SK-N-SH treated with all-trans-retinoic acid at 6 μM for 48 hours (cell line): ENCODE results near the gene C1QTNF2.

ENCODE experiments used
- ATAC-seq: fragments of 200-7000 bp; cut with Tn5 transposase; 3 replicates; pipeline ENCODE4 v1.9.1; 2020; ENCODE audit warnings: mild to moderate bottlenecking, moderate library complexity
- ARNTL ChIP-seq: fragments of 450-650 bp; formaldehyde crosslinking; IDR thresholded peaks from 2 replicates; pipeline ENCODE4 v1.5.0; 2020; ENCODE audit warnings: low read depth, mild to moderate bottlenecking, moderate library complexity, borderline replicate concordance
- BACH2 ChIP-seq: fragments of 250-450 bp; sonication (Bioruptor Pico); IDR thresholded peaks from 2 replicates; pipeline ENCODE4 v1.9.0; 2021; ENCODE audit warnings: mild to moderate bottlenecking, borderline replicate concordance
- CREB5 ChIP-seq: fragments of 250-450 bp; sonication (Bioruptor Pico); IDR thresholded peaks from 2 replicates; pipeline ENCODE4 v1.5.1; 2020; ENCODE audit warnings: low read depth, mild to moderate bottlenecking, moderate library complexity
- CSDC2 ChIP-seq: fragments of 250-450 bp; sonication (Bioruptor Pico); IDR thresholded peaks from 2 replicates; pipeline ENCODE4 v1.5.0; 2020; ENCODE audit warnings: mild to moderate bottlenecking, moderate library complexity
- CSRNP3 ChIP-seq: fragments of 250-450 bp; sonication (Bioruptor Pico); IDR thresholded peaks from 2 replicates; pipeline ENCODE4 v1.5.1; 2021; ENCODE audit warnings: mild to moderate bottlenecking, moderate library complexity
- ESRRG ChIP-seq: fragments of 250-450 bp; sonication (Bioruptor Pico); IDR thresholded peaks from 2 replicates; pipeline ENCODE4 v1.6.1; 2021; ENCODE audit warnings: mild to moderate bottlenecking
- GLIS3 ChIP-seq: fragments of 250-450 bp; sonication (Bioruptor Pico); IDR thresholded peaks from 2 replicates; pipeline ENCODE4 v1.5.0; 2020; ENCODE audit warnings: mild to moderate bottlenecking, moderate library complexity
- ISL1 ChIP-seq: fragments of 250-450 bp; sonication (Bioruptor Pico); IDR thresholded peaks from 2 replicates; pipeline ENCODE4 v2.1.2; 2022; ENCODE audit warnings: mild to moderate bottlenecking, moderate library complexity
- OSR1 ChIP-seq: fragments of 250-450 bp; sonication (Bioruptor Pico); IDR thresholded peaks from 2 replicates; pipeline ENCODE4 v1.8.0; 2022; ENCODE audit warnings: moderate library complexity, mild to moderate bottlenecking, inconsistent platforms
- PATZ1 ChIP-seq: fragments of 250-450 bp; sonication (Bioruptor Pico); IDR thresholded peaks from 2 replicates; pipeline ENCODE4 v1.8.0; 2020; ENCODE audit warnings: mild to moderate bottlenecking, moderate library complexity, borderline replicate concordance
- PPARA ChIP-seq: fragments of 250-450 bp; sonication (Bioruptor Pico); IDR thresholded peaks from 2 replicates; pipeline ENCODE4 v1.5.0; 2020; ENCODE audit warnings: mild to moderate bottlenecking, borderline replicate concordance
- RARB ChIP-seq: fragments of 250-450 bp; sonication (Bioruptor Pico); IDR thresholded peaks from 2 replicates; pipeline ENCODE4 v1.8.0; 2021; ENCODE audit warnings: mild to moderate bottlenecking, moderate library complexity
- SNAI2 ChIP-seq: fragments of 250-450 bp; sonication (Bioruptor Pico); IDR thresholded peaks from 2 replicates; pipeline ENCODE4 v1.5.0; 2020; ENCODE audit warnings: mild to moderate bottlenecking, moderate library complexity
- TCF4 ChIP-seq: fragments of 250-450 bp; sonication (Bioruptor Pico); IDR thresholded peaks from 2 replicates; pipeline ENCODE4 v1.8.0; 2021; ENCODE audit warnings: mild to moderate bottlenecking, moderate library complexity, borderline replicate concordance
- ZC3H10 ChIP-seq: fragments of 250-450 bp; sonication (Bioruptor Pico); IDR thresholded peaks from 2 replicates; pipeline ENCODE4 v1.5.1; 2021; ENCODE audit warnings: mild to moderate bottlenecking, moderate library complexity
- ZFP3 ChIP-seq: fragments of 250-450 bp; sonication (Bioruptor Pico); IDR thresholded peaks from 2 replicates; pipeline ENCODE4 v1.5.0; 2020; ENCODE audit warnings: mild to moderate bottlenecking, moderate library complexity
- ZFP30 ChIP-seq: fragments of 450-650 bp; formaldehyde crosslinking; IDR thresholded peaks from 2 replicates; pipeline ENCODE4 v1.5.0; 2022; ENCODE audit warnings: mild to moderate bottlenecking, moderate library complexity
- ZNF565 ChIP-seq: fragments of 450-650 bp; formaldehyde crosslinking; conservative IDR thresholded peaks from 2 replicates; pipeline ENCODE4 v1.5.0; 2020; ENCODE audit warnings: low read depth, mild to moderate bottlenecking, moderate library complexity
- ZNF70 ChIP-seq: fragments of 450-650 bp; formaldehyde crosslinking; IDR thresholded peaks from 2 replicates; pipeline ENCODE4 v1.5.0; 2020; ENCODE audit warnings: mild to moderate bottlenecking, moderate library complexity
- ZNF8 ChIP-seq: fragments of 450-650 bp; formaldehyde crosslinking; IDR thresholded peaks from 2 replicates; pipeline ENCODE4 v1.5.0; 2020; ENCODE audit warnings: mild to moderate bottlenecking, moderate library complexity
- TF ChIP-seq, protein P1 (sequence below): fragments of 250-450 bp; sonication (Bioruptor Pico); IDR thresholded peaks from 2 replicates; pipeline ENCODE4 v1.8.0; 2021; ENCODE audit warnings: low read depth, mild to moderate bottlenecking, moderate library complexity, borderline replicate concordance
- TF ChIP-seq, protein P2 (sequence below): fragments of 250-450 bp; sonication (Bioruptor Pico); IDR thresholded peaks from 2 replicates; pipeline ENCODE4 v1.5.0; 2020; ENCODE audit warnings: mild to moderate bottlenecking, moderate library complexity

C1QTNF2 gene

GRCh38 chr5:160380041-160380440 is 9.6 kb upstream of the C1QTNF2 start:
- TF ChIP-seq CREB5 (CRISPR knock-in tag) = no peak
- no peak for TF ChIP-seq ARNTL
- TF ChIP-seq ZC3H10 (CRISPR knock-in tag) = no peak
- TF ChIP-seq ZNF70 (CRISPR knock-in tag) = no peak
- no peak for TF ChIP-seq ISL1 (CRISPR knock-in tag)
- TF ChIP-seq CSRNP3 = no peak
- no peak for TF ChIP-seq ZFP30 (CRISPR knock-in tag)
- TF ChIP-seq, protein P1, sequence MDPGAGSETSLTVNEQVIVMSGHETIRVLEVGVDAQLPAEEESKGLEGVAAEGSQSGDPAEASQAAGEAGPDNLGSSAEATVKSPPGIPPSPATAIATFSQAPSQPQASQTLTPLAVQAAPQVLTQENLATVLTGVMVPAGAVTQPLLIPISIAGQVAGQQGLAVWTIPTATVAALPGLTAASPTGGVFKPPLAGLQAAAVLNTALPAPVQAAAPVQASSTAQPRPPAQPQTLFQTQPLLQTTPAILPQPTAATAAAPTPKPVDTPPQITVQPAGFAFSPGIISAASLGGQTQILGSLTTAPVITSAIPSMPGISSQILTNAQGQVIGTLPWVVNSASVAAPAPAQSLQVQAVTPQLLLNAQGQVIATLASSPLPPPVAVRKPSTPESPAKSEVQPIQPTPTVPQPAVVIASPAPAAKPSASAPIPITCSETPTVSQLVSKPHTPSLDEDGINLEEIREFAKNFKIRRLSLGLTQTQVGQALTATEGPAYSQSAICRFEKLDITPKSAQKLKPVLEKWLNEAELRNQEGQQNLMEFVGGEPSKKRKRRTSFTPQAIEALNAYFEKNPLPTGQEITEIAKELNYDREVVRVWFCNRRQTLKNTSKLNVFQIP (CRISPR knock-in tag) = no peak
- no peak for TF ChIP-seq ZNF565 (CRISPR knock-in tag)
- TF ChIP-seq GLIS3 (CRISPR knock-in tag) = no peak
- no peak for TF ChIP-seq OSR1 (CRISPR knock-in tag)
- TF ChIP-seq ZNF8 (CRISPR knock-in tag) = no peak
- TF ChIP-seq, all 23 proteins: peak for 0
- ATAC-seq = no peak

DNA sequence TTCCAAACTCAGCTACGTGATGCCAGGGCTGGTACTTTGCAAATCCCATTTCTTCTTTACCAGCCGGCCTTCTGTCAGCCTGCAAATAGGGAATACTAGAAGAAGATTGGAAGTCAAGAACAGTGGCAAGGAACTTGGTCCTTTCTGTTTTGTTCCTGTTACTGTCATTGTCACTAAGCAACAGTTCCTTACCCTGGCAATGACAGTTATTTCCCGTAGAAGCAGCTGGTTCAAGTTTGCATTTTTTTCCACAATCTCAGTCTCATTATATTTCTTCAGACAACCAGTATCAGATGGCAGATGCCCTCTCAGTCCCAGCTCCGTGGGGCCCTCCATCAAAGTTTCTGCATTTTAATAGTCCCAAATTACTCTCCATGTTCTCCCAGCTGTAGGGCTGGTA is 9.1 kb upstream of the C1QTNF2 start:
- ATAC-seq = no peak
- TF ChIP-seq SNAI2 (CRISPR knock-in tag) (no peak), ZFP3 (CRISPR knock-in tag) (no peak)

- TF ChIP-seq GLIS3 (CRISPR knock-in tag) = no peak
- TF ChIP-seq TCF4 (CRISPR knock-in tag) = no peak
- TF ChIP-seq OSR1 (CRISPR knock-in tag) = no peak
- TF ChIP-seq PPARA = no peak
- TF ChIP-seq ISL1 (CRISPR knock-in tag) = no peak
- no peak for TF ChIP-seq ESRRG
- no peak for TF ChIP-seq ZNF8 (CRISPR knock-in tag)
- TF ChIP-seq CSDC2 (CRISPR knock-in tag) = no peak
- TF ChIP-seq ARNTL = no peak
- no peak for TF ChIP-seq PATZ1 (CRISPR knock-in tag)
- no peak for TF ChIP-seq ZC3H10 (CRISPR knock-in tag)
- TF ChIP-seq ZFP30 (CRISPR knock-in tag) = no peak
- ATAC-seq = no peak
Measured at GRCh38 chr5:160378330-160378729, 7.9 kb upstream of the C1QTNF2 start.

GRCh38 chr5:160377651-160378050 is 7.2 kb upstream of the C1QTNF2 start:
- TF ChIP-seq RARB (CRISPR knock-in tag) (no peak), ZNF565 (CRISPR knock-in tag) (no peak), ZNF70 (CRISPR knock-in tag) (no peak), OSR1 (CRISPR knock-in tag) (no peak), GLIS3 (CRISPR knock-in tag) (no peak), BACH2 (CRISPR knock-in tag) (no peak), CSRNP3 (no peak), ZFP30 (CRISPR knock-in tag) (no peak), ZFP3 (CRISPR knock-in tag) (no peak), ARNTL (no peak), SNAI2 (CRISPR knock-in tag) (no peak), TCF4 (CRISPR knock-in tag) (no peak), ZNF8 (CRISPR knock-in tag) (no peak)
- TF ChIP-seq, protein P1 (CRISPR knock-in tag) = no peak
- TF ChIP-seq, protein P2, sequence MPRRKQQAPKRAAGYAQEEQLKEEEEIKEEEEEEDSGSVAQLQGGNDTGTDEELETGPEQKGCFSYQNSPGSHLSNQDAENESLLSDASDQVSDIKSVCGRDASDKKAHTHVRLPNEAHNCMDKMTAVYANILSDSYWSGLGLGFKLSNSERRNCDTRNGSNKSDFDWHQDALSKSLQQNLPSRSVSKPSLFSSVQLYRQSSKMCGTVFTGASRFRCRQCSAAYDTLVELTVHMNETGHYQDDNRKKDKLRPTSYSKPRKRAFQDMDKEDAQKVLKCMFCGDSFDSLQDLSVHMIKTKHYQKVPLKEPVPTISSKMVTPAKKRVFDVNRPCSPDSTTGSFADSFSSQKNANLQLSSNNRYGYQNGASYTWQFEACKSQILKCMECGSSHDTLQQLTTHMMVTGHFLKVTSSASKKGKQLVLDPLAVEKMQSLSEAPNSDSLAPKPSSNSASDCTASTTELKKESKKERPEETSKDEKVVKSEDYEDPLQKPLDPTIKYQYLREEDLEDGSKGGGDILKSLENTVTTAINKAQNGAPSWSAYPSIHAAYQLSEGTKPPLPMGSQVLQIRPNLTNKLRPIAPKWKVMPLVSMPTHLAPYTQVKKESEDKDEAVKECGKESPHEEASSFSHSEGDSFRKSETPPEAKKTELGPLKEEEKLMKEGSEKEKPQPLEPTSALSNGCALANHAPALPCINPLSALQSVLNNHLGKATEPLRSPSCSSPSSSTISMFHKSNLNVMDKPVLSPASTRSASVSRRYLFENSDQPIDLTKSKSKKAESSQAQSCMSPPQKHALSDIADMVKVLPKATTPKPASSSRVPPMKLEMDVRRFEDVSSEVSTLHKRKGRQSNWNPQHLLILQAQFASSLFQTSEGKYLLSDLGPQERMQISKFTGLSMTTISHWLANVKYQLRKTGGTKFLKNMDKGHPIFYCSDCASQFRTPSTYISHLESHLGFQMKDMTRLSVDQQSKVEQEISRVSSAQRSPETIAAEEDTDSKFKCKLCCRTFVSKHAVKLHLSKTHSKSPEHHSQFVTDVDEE = no peak
- no peak for ATAC-seq
